SK-N-SH (cell line): Measurements from ENCODE around the gene HDGFL1. TPM values are rescaled to one million over a fixed set of nuclear protein-coding genes. Genes with fewer than 3 reads are reported as not detected.

ENCODE experiments used
- CTCF ChIA-PET: fragments of 300-600, 350-600 bp; formaldehyde crosslinking; extraction: SDS; loops from one replicate; lab custom pipeline; 2021; lab: Yijun Ruan, JAX
- POLR2A ChIA-PET: fragments of 350-600 bp; sonication (Branson Sonifier 250); formaldehyde crosslinking; extraction: SDS; loops from one replicate; lab custom pipeline; 2020; ENCODE audit warnings: antibody characterized with exemption, inconsistent platforms; lab: Yijun Ruan, JAX
- DNase-seq: peaks from one replicate; pipeline ENCODE4 v3.0.0; 2012
- H2AFZ ChIP-seq: fragments of 200-600 bp; sonication (generic); 2 replicates; pipeline ENCODE4 v1.8.1; 2016; ENCODE audit warnings: antibody characterized with exemption, mild to moderate bottlenecking, low read depth
- H3F3A ChIP-seq: fragments of 200-600 bp; sonication (generic); replicated peaks from 2 replicates; pipeline ENCODE3; 2016; ENCODE audit warnings: antibody characterized with exemption, mild to moderate bottlenecking; ENCODE audit not compliant: insufficient read depth
- H3K27ac ChIP-seq, 2 experiments: fragments of 200-500 bp in 1 of 2; fragments of 200-600 bp in 1 of 2; sonication (Bioruptor generic) in 1 of 2; sonication (generic), shearing (Covaris generic) in 1 of 2; 2 replicates each; pipeline versions ENCODE4 v1.5.1 to v1.6.1; 2014 to 2016; ENCODE audit warnings: low read depth in 2 of 2, inconsistent platforms in 1 of 2, low read length in 1 of 2, mild to moderate bottlenecking in 1 of 2, mixed read lengths in 1 of 2
- H3K27me3 ChIP-seq: fragments of 200-600 bp; sonication (generic), shearing (Covaris generic); 2 replicates; pipeline ENCODE4 v1.6.1; 2016; ENCODE audit warnings: mixed run types; ENCODE audit not compliant: insufficient read depth
- H3K36me3 ChIP-seq, 2 experiments: fragments of 200-500 bp in 1 of 2; fragments of 200-600 bp in 1 of 2; sonication (Bioruptor generic) in 1 of 2; sonication (generic) in 1 of 2; replicated peaks in 1 of 2; 2 replicates each; pipeline versions ENCODE3 to v1.5.1; 2014 to 2016; ENCODE audit warnings: low read length in 1 of 2, mild to moderate bottlenecking in 1 of 2; ENCODE audit not compliant: insufficient read depth in 2 of 2, control insufficient read depth in 1 of 2
- H3K4me1 ChIP-seq, 2 experiments: fragments of 200-500 bp in 1 of 2; fragments of 200-600 bp in 1 of 2; sonication (Bioruptor generic) in 1 of 2; sonication (generic), shearing (Covaris generic) in 1 of 2; 2 replicates each; pipeline versions ENCODE4 v1.5.1 to v1.6.1; 2014 to 2016; ENCODE audit warnings: low read depth in 1 of 2, low read length in 1 of 2, mixed run types in 1 of 2; ENCODE audit not compliant: insufficient read depth in 2 of 2, control insufficient read depth in 1 of 2
- H3K4me2 ChIP-seq: fragments of 200-600 bp; sonication (generic), shearing (Covaris generic); 2 replicates; pipeline ENCODE4 v1.6.1; 2017; ENCODE audit warnings: mixed run types
- H3K4me3 ChIP-seq, 2 experiments: fragments of 200-500 bp in 1 of 2; fragments of 200-600 bp in 1 of 2; sonication (Bioruptor generic) in 1 of 2; sonication (generic), shearing (Covaris generic) in 1 of 2; 2 replicates each; pipeline versions ENCODE4 v1.5.1 to v1.8.1; 2014 to 2016; ENCODE audit warnings: low read depth in 2 of 2, inconsistent platforms in 1 of 2, low read length in 1 of 2, mild to moderate bottlenecking in 1 of 2, mixed read lengths in 1 of 2, moderate library complexity in 1 of 2
- H3K79me2 ChIP-seq: fragments of 200-600 bp; sonication (generic); 2 replicates; pipeline ENCODE4 v1.8.1; 2017; ENCODE audit warnings: mild to moderate bottlenecking; ENCODE audit not compliant: insufficient read depth
- H3K9ac ChIP-seq: fragments of 200-600 bp; sonication (generic); 2 replicates; pipeline ENCODE4 v1.6.1; 2017; ENCODE audit warnings: mixed run types
- H3K9me2 ChIP-seq: fragments of 200-600 bp; sonication (generic); 2 replicates; pipeline ENCODE4 v1.6.1; 2017; ENCODE audit warnings: mixed run types
- H3K9me3 ChIP-seq: fragments of 200-600 bp; sonication (generic); 2 replicates; pipeline ENCODE4 v1.6.1; 2017; ENCODE audit warnings: mixed run types, mild to moderate bottlenecking, moderate library complexity
- H4K20me1 ChIP-seq: fragments of 200-600 bp; sonication (generic); 2 replicates; pipeline ENCODE4 v1.6.1; 2017; ENCODE audit warnings: mild to moderate bottlenecking, mixed run types; ENCODE audit not compliant: insufficient read depth
- EZH2phosphoT487 ChIP-seq: fragments of 200-600 bp; sonication (generic); IDR thresholded peaks from 2 replicates; pipeline ENCODE4 v1.6.1; 2017; ENCODE audit warnings: low read depth, mixed run types, mild to moderate bottlenecking, antibody characterized with exemption, moderate library complexity, borderline replicate concordance
- FOSL2 ChIP-seq: IDR thresholded peaks from 2 replicates; pipeline ENCODE4 v1.4.0; 2012; ENCODE audit warnings: low read depth, mild to moderate bottlenecking, moderate library complexity, borderline replicate concordance
- FOXM1 ChIP-seq: IDR thresholded peaks from 2 replicates; pipeline ENCODE4 v1.4.0; 2012; ENCODE audit warnings: low read depth, mild to moderate bottlenecking
- GABPA ChIP-seq: IDR thresholded peaks from 2 replicates; pipeline ENCODE4 v1.4.0; 2012; ENCODE audit warnings: low read depth, mild to moderate bottlenecking
- MEF2A ChIP-seq: IDR thresholded peaks from 2 replicates; pipeline ENCODE4 v1.4.0; 2012; ENCODE audit warnings: low read depth, borderline replicate concordance
- MXI1 ChIP-seq: IDR thresholded peaks from 2 replicates; pipeline ENCODE4 v1.6.1; 2012; ENCODE audit warnings: mild to moderate bottlenecking, low read depth, low read length, improper control_type of control experiment
- NFIC ChIP-seq: IDR thresholded peaks from 2 replicates; pipeline ENCODE4 v1.4.0; 2012; ENCODE audit warnings: borderline replicate concordance
- NRF1 ChIP-seq: IDR thresholded peaks from 2 replicates; pipeline ENCODE4 v1.6.1; 2012; ENCODE audit warnings: low read depth, mild to moderate bottlenecking, low read length
- RCOR1 ChIP-seq: fragments of 150-350 bp; IDR thresholded peaks from 2 replicates; pipeline ENCODE4 v1.6.1; 2017; ENCODE audit warnings: antibody characterized with exemption, low read length
- SMC3 ChIP-seq: IDR thresholded peaks from 2 replicates; pipeline ENCODE4 v1.6.1; 2012; ENCODE audit warnings: low read depth, low read length, improper control_type of control experiment
- TEAD4 ChIP-seq: IDR thresholded peaks from 2 replicates; pipeline ENCODE4 v1.4.0; 2012; ENCODE audit warnings: mild to moderate bottlenecking, borderline replicate concordance; ENCODE audit not compliant: insufficient read depth
- YY1 ChIP-seq: IDR thresholded peaks from 2 replicates; pipeline ENCODE4 v1.4.0; 2012; ENCODE audit warnings: low read depth, mild to moderate bottlenecking
- WGBS: methylation state at CpG from one replicate; pipeline ENCODE4 v1.1.6; 2017; ENCODE audit warnings: low lambda C conversion rate; 5-methylcytosine and 5-hydroxymethylcytosine counted together
- polyA plus RNA-seq, 3 experiments: library from polyadenylated mRNA; depleted of rRNA; stranded (reverse); fragments of >200 nt; gene quantifications; 2 replicates each; pipeline ENCODE4 v1.2.3, GENCODE V29; 2012
- TF ChIP-seq, protein P1 (sequence below): IDR thresholded peaks from 2 replicates; pipeline ENCODE4; 2012
- TF ChIP-seq, protein P2 (sequence below): fragments of 200-600 bp; sonication (generic); IDR thresholded peaks from 2 replicates; pipeline ENCODE4 v1.6.1; 2017; ENCODE audit warnings: antibody characterized with exemption, mild to moderate bottlenecking, moderate library complexity
- TF ChIP-seq, protein P3 (sequence below): fragments of 150-350 bp; IDR thresholded peaks from 2 replicates; pipeline ENCODE4 v1.6.1; 2017; ENCODE audit warnings: antibody characterized with exemption, low read length, low read depth, borderline replicate concordance
- TF ChIP-seq, protein P4 (sequence below): IDR thresholded peaks from 2 replicates; pipeline ENCODE4 v1.4.0; 2012; ENCODE audit warnings: low read depth, borderline replicate concordance

Gene HDGFL1
- polyA plus RNA-seq, 1 of the 3 experiments (the other 2 are of a cell fraction) = not detected

DNA sequence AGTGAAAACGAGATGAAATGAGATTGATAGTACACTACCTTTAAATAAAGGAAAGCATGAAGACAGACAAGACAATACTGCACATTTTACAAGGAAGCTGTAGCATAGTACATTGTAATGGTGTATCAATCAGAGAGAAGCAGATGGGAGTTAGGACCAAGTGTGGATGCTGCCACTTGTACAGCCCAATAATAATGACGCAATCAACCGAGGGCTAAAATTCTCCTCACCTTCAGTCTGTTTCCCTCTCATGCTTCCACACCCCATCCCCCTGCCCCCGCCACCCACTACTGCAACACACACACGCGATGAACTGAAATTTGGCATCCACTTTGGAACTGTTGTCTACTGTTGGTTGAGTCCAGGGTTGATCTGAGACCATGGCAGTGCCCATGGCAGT is 12.4 kb upstream of the HDGFL1 start:
- Histone ChIP-seq H3K27me3 (no peaks in the 10 kb centered on the region), H3K36me3 (no peaks in the 10 kb centered on the region), H4K20me1 (no peaks in the 10 kb centered on the region), H3K9me2 (no peaks in the 10 kb centered on the region), H3K27ac (peak overlapping the region in 1 of 2 experiments; percentile 96; a peak in 2 of 4 replicates), H3K79me2 (no peaks in the 10 kb centered on the region), H3K9me3 (0 out of 2 replicates have a peak, but pooled peaks cover 5% of the 10 kb centered on the region), H3K4me2 (no peak overlapping the region), H2AFZ (no peak overlapping the region), H3F3A (no peaks in the 10 kb centered on the region), H3K4me3 (no peak overlapping the region), H3K9ac (no peak overlapping the region), H3K4me1 (peaks cover 0 to 30% of the 10 kb centered on the region in 2 experiments; a peak in 2 of 4 replicates)
- TF ChIP-seq, protein P1, sequence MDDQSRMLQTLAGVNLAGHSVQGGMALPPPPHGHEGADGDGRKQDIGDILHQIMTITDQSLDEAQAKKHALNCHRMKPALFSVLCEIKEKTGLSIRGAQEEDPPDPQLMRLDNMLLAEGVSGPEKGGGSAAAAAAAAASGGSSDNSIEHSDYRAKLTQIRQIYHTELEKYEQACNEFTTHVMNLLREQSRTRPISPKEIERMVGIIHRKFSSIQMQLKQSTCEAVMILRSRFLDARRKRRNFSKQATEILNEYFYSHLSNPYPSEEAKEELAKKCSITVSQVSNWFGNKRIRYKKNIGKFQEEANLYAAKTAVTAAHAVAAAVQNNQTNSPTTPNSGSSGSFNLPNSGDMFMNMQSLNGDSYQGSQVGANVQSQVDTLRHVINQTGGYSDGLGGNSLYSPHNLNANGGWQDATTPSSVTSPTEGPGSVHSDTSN = no peak
- TF ChIP-seq TEAD4 = no peak
- TF ChIP-seq NFIC = no peak
- TF ChIP-seq, protein P2, sequence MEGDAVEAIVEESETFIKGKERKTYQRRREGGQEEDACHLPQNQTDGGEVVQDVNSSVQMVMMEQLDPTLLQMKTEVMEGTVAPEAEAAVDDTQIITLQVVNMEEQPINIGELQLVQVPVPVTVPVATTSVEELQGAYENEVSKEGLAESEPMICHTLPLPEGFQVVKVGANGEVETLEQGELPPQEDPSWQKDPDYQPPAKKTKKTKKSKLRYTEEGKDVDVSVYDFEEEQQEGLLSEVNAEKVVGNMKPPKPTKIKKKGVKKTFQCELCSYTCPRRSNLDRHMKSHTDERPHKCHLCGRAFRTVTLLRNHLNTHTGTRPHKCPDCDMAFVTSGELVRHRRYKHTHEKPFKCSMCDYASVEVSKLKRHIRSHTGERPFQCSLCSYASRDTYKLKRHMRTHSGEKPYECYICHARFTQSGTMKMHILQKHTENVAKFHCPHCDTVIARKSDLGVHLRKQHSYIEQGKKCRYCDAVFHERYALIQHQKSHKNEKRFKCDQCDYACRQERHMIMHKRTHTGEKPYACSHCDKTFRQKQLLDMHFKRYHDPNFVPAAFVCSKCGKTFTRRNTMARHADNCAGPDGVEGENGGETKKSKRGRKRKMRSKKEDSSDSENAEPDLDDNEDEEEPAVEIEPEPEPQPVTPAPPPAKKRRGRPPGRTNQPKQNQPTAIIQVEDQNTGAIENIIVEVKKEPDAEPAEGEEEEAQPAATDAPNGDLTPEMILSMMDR = no peak
- no peak for TF ChIP-seq EZH2phosphoT487
- no peak for TF ChIP-seq RCOR1
- TF ChIP-seq FOSL2 = no peak
- ChIA-PET POLR2A (interaction anchor here (1.8 kb wide), 1 partner anchor 230 kb away, joined by 9 read pairs; no protein-coding TSS in a partner anchor), CTCF (interaction anchor here (0.6 to 1.3 kb wide), 3 partner anchors 220 to 889 kb away, joined by 3 to 4 read pairs (median 3); no protein-coding TSS in a partner anchor)
- DNase-seq = no peak
- 95% methylated on average over 6 of the region's 6 CpGs for WGBS

DNA sequence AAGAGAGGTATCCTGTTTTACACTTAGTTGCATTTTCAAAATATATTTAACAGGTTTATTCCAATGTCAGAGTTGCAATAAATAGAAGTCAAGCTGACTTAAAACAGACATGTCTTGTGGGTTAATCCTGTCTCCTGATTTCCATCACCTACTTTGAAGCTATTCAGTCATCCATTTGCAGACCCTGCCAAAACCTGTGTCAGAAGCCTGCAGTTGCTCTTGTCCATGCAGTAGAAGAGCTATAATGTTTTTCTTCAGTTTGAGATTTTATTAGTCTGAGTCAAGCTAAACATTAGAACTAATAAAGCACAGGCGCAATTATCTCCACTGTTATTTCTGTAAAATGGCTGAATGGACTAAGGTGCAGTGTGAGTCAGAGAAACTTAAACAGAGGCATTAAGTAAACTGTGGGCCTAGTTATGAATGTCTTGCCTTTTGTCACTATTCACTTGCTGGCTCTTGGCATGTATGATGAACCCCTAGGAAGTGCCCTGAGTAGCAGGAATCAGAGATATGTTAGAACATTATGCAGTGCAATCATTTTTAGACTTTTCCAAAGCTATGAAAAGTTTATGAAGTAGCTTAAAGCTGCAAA is 11.0 kb upstream of the HDGFL1 start:
- H3K9ac ChIP-seq = no peak overlapping the region
- no peaks in the 10 kb centered on the region for H3K9me2 ChIP-seq
- H3K4me1 ChIP-seq = peaks cover 0 to 30% of the 10 kb centered on the region in 2 experiments; a peak in 2 of 4 replicates
- WGBS = 52% methylated on average over 1 of the region's 1 CpG
- no peaks in the 10 kb centered on the region for H3F3A ChIP-seq
- no peaks in the 10 kb centered on the region for H3K36me3 ChIP-seq
- no peaks in the 10 kb centered on the region for H3K27me3 ChIP-seq
- peak; percentile 52 for DNase-seq
- H3K27ac ChIP-seq = peak overlapping the region in 1 of 2 experiments; percentile 96; a peak in 2 of 4 replicates
- ChIA-PET CTCF (interaction anchor here (0.8 to 1.3 kb wide), 4 partner anchors 52 to 888 kb away, joined by 3 to 4 read pairs (median 4); no protein-coding TSS in a partner anchor), POLR2A (interaction anchor here (0.6 to 1.8 kb wide), 7 partner anchors 232 to 964 kb away, joined by 3 to 11 read pairs (median 4); no protein-coding TSS in a partner anchor)
- no peak overlapping the region for H3K4me3 ChIP-seq
- H4K20me1 ChIP-seq = no peaks in the 10 kb centered on the region
- no peaks in the 10 kb centered on the region for H3K79me2 ChIP-seq
- 0 out of 2 replicates have a peak, but pooled peaks cover 5% of the 10 kb centered on the region for H3K9me3 ChIP-seq
- no peak overlapping the region for H2AFZ ChIP-seq
- H3K4me2 ChIP-seq = no peak overlapping the region
- TF ChIP-seq NRF1 (no peak), MXI1 (no peak; the same call in 1 of the 2 replicates), SMC3 (peak; percentile 20; the same call in 1 of the 2 replicates), GABPA (no peak), FOXM1 (no peak), MEF2A (no peak), YY1 (0 out of 2 replicates have a peak, but pooled peaks have one; percentile 15)
- TF ChIP-seq, protein P3, sequence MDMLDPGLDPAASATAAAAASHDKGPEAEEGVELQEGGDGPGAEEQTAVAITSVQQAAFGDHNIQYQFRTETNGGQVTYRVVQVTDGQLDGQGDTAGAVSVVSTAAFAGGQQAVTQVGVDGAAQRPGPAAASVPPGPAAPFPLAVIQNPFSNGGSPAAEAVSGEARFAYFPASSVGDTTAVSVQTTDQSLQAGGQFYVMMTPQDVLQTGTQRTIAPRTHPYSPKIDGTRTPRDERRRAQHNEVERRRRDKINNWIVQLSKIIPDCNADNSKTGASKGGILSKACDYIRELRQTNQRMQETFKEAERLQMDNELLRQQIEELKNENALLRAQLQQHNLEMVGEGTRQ = no peak
- TF ChIP-seq, protein P4, sequence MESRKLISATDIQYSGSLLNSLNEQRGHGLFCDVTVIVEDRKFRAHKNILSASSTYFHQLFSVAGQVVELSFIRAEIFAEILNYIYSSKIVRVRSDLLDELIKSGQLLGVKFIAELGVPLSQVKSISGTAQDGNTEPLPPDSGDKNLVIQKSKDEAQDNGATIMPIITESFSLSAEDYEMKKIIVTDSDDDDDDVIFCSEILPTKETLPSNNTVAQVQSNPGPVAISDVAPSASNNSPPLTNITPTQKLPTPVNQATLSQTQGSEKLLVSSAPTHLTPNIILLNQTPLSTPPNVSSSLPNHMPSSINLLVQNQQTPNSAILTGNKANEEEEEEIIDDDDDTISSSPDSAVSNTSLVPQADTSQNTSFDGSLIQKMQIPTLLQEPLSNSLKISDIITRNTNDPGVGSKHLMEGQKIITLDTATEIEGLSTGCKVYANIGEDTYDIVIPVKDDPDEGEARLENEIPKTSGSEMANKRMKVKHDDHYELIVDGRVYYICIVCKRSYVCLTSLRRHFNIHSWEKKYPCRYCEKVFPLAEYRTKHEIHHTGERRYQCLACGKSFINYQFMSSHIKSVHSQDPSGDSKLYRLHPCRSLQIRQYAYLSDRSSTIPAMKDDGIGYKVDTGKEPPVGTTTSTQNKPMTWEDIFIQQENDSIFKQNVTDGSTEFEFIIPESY = no peak
